HepG2 (cell line): ENCODE measurements around the gene TSTD1.

Experiments used
- ARNT2 ChIP-seq: sonication (generic); formaldehyde crosslinking; IDR thresholded peaks from 2 replicates; pipeline ENCODE4 v1.8.0; 2022; ENCODE audit warnings: mild to moderate bottlenecking, low read depth, missing genetic modification reagents, moderate library complexity
- CTCF ChIP-seq: sonication (generic); formaldehyde crosslinking; IDR thresholded peaks from 2 replicates; pipeline ENCODE4 v1.5.0; 2020; ENCODE audit warnings: mild to moderate bottlenecking, missing genetic modification reagents, moderate library complexity
- NFRKB ChIP-seq: fragments of 450-650 bp; IDR thresholded peaks from 2 replicates; pipeline ENCODE4 v1.6.1; 2017
- SOX5 ChIP-seq: IDR thresholded peaks from 2 replicates; pipeline ENCODE4 v1.6.1; 2016; ENCODE audit warnings: borderline replicate concordance
- TARDBP ChIP-seq: sonication (generic); formaldehyde crosslinking; IDR thresholded peaks from 2 replicates; pipeline ENCODE4 v1.8.0; 2022; ENCODE audit warnings: mild to moderate bottlenecking, missing genetic modification reagents
- XBP1 ChIP-seq: sonication (generic); formaldehyde crosslinking; IDR thresholded peaks from 2 replicates; pipeline ENCODE4 v1.5.0; 2020; ENCODE audit warnings: missing genetic modification reagents
- YY1 ChIP-seq: IDR thresholded peaks from 2 replicates; pipeline ENCODE4 v1.6.1; 2011; ENCODE audit warnings: low read length, low read depth, moderate library complexity, mild to moderate bottlenecking; ENCODE audit not compliant: insufficient read depth, insufficient replicate concordance
- ZNF234 ChIP-seq: sonication (generic); formaldehyde crosslinking; conservative IDR thresholded peaks from 2 replicates; pipeline ENCODE4 v1.5.1; 2020; ENCODE audit warnings: mild to moderate bottlenecking, missing genetic modification reagents
- TF ChIP-seq, protein P1 (sequence below): sonication (generic); formaldehyde crosslinking; IDR thresholded peaks from 2 replicates; pipeline ENCODE4 v1.4.0; 2020; ENCODE audit warnings: missing genetic modification reagents

DNA sequence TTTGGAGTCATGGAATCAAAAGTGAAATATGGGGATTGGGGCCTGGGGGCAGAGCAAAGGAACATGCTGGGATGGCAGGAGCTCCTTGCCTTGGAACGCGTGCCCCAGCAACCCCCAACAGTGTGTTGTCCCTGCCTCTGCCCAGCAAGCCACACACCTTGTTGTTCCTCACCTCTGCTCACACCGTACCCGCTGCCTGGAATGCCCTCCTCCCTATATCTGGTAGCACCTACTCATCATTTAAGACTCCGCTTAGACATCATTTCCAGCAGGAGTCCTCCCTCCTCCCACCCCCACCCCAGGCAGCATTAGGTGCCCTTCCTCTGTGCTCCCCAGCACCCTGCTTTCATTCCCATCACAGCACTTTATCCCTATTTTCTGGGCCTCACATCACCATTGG is 42.8 kb upstream of the TSTD1 start:
- TF ChIP-seq, protein P1, sequence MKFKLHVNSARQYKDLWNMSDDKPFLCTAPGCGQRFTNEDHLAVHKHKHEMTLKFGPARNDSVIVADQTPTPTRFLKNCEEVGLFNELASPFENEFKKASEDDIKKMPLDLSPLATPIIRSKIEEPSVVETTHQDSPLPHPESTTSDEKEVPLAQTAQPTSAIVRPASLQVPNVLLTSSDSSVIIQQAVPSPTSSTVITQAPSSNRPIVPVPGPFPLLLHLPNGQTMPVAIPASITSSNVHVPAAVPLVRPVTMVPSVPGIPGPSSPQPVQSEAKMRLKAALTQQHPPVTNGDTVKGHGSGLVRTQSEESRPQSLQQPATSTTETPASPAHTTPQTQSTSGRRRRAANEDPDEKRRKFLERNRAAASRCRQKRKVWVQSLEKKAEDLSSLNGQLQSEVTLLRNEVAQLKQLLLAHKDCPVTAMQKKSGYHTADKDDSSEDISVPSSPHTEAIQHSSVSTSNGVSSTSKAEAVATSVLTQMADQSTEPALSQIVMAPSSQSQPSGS (CRISPR knock-in tag) = no peak
- TF ChIP-seq ARNT2 (CRISPR knock-in tag) (no peak), YY1 (no peak), ZNF234 (no peak), CTCF (no peak), XBP1 (CRISPR knock-in tag) (no peak), SOX5 (CRISPR knock-in tag) (no peak), NFRKB (no peak), TARDBP (CRISPR knock-in tag) (no peak)
